Endothelial cell of umbilical vein (primary cell): Measurements from ENCODE around the gene UBTD2. TPM values are rescaled to one million over a fixed set of nuclear protein-coding genes. Genes with fewer than 3 reads are reported as not detected.

Experiments
- BruUV-seq: library from RNA; stranded (reverse); fragments of 400-500 nt; replicated peaks from 2 replicates; lab custom pipeline; 2021; lab: Mats Ljungman, UMichigan
- CTCF ChIA-PET: fragments of 300-600, 350-600 bp; sonication (Branson Sonifier 250); formaldehyde crosslinking; loops from one replicate; lab custom pipeline; 2021; ENCODE audit warnings: antibody characterized with exemption, inconsistent platforms; lab: Charles Lee
- POLR2A ChIA-PET: fragments of 300-600, 350-600 bp; sonication (Branson Sonifier 250); formaldehyde crosslinking; loops from one replicate; lab custom pipeline; 2021; ENCODE audit warnings: antibody characterized with exemption, inconsistent platforms; lab: Charles Lee
- DNase-seq: peaks from one replicate; pipeline ENCODE4 v3.0.0-alpha.2; 2011; ENCODE audit warnings: low read depth, low spot score
- FAIRE-seq: peaks from 2 replicates; lab custom pipeline; 2011; peaks lifted over from hg19 to GRCh38; lab: Jason Lieb, UNC
- H2AFZ ChIP-seq: 2 replicates; pipeline ENCODE4 v1.6.0; 2012; ENCODE audit warnings: low read depth, low read length, control low read depth, inconsistent platforms
- H3K27ac ChIP-seq: 2 replicates; pipeline ENCODE4 v1.5.1; 2011; ENCODE audit warnings: low read depth, mild to moderate bottlenecking, control low read depth, low read length, moderate library complexity; ENCODE audit not compliant: insufficient read depth
- H3K27me3 ChIP-seq, 2 experiments: 2 replicates each; pipeline versions ENCODE4 v1.6.0 to v1.6.1; 2011; ENCODE audit warnings: low read length in 2 of 2, mixed read lengths in 1 of 2; ENCODE audit not compliant: control insufficient read depth in 2 of 2, insufficient read depth in 2 of 2
- H3K36me3 ChIP-seq, 2 experiments: 2 replicates in 1 of 2; 3 replicates in 1 of 2; pipeline ENCODE4 v1.5.1; 2011; ENCODE audit warnings: low read length in 2 of 2, mild to moderate bottlenecking in 1 of 2, moderate library complexity in 1 of 2; ENCODE audit not compliant: control insufficient read depth in 2 of 2, insufficient read depth in 2 of 2; ENCODE audit errors: extremely low read depth in 1 of 2
- H3K4me1 ChIP-seq: 3 replicates; pipeline ENCODE4 v1.5.1; 2011; ENCODE audit warnings: mild to moderate bottlenecking, low read length; ENCODE audit not compliant: control insufficient read depth, insufficient read depth; ENCODE audit errors: extremely low read depth
- H3K4me2 ChIP-seq: 2 replicates; pipeline ENCODE4 v1.6.1; 2011; ENCODE audit warnings: low read length, control low read depth, mixed read lengths; ENCODE audit not compliant: insufficient read depth
- H3K4me3 ChIP-seq, 3 experiments: fragments of 200-600 bp in 1 of 3; sonication (generic), shearing (Covaris generic) in 1 of 3; replicated peaks in 1 of 3; 2 replicates each; pipeline ENCODE4 v1.5.1; 2011 to 2016; ENCODE audit warnings: control low read depth in 3 of 3, low read length in 3 of 3, mild to moderate bottlenecking in 2 of 3, inconsistent platforms in 1 of 3, low read depth in 1 of 3, moderate library complexity in 1 of 3; ENCODE audit not compliant: insufficient read depth in 1 of 3
- H3K79me2 ChIP-seq: 2 replicates; pipeline ENCODE4 v1.6.0; 2012; ENCODE audit warnings: low read length, inconsistent platforms; ENCODE audit not compliant: control insufficient read depth, insufficient read depth
- H3K9ac ChIP-seq: replicated peaks from 2 replicates; pipeline ENCODE3; 2011; ENCODE audit warnings: low read length, control low read depth; ENCODE audit not compliant: insufficient read depth; ENCODE audit errors: extremely low read depth
- H3K9me1 ChIP-seq: replicated peaks from 3 replicates; pipeline ENCODE4 v1.6.0; 2011; ENCODE audit warnings: mild to moderate bottlenecking, low read length; ENCODE audit not compliant: control insufficient read depth, insufficient read depth; ENCODE audit errors: extremely low read depth
- H3K9me3 ChIP-seq: replicated peaks from 2 replicates; pipeline ENCODE4 v1.5.1; 2012; ENCODE audit warnings: low read length, inconsistent platforms; ENCODE audit not compliant: control insufficient read depth, insufficient read depth
- H4K20me1 ChIP-seq: replicated peaks from 2 replicates; pipeline ENCODE3; 2011; ENCODE audit warnings: mild to moderate bottlenecking, low read length; ENCODE audit not compliant: control insufficient read depth, insufficient read depth; ENCODE audit errors: extremely low read depth
- CTCF ChIP-seq, 2 donors: IDR thresholded peaks; 1 replicate in 1 of 2; 2 replicates in 1 of 2; pipeline ENCODE4 v1.5.1; 2011; ENCODE audit warnings: low read length in 2 of 2, mild to moderate bottlenecking in 2 of 2, moderate library complexity in 2 of 2, control low read depth in 1 of 2, inconsistent platforms in 1 of 2, low read depth in 1 of 2; ENCODE audit not compliant: insufficient read depth in 1 of 2; ENCODE audit errors: extremely low read depth in 1 of 2
- EZH2 ChIP-seq: IDR thresholded peaks from 2 replicates; pipeline ENCODE4 v1.6.1; 2012; ENCODE audit warnings: borderline replicate concordance, low read depth, mild to moderate bottlenecking, moderate library complexity, low read length, inconsistent platforms; ENCODE audit not compliant: severe bottlenecking
- FOS ChIP-seq: IDR thresholded peaks from 2 replicates; pipeline ENCODE4 v1.6.1; 2011; ENCODE audit warnings: mild to moderate bottlenecking, low read length, moderate library complexity, borderline replicate concordance; ENCODE audit not compliant: insufficient read depth
- GATA2 ChIP-seq: IDR thresholded peaks from 2 replicates; pipeline ENCODE4 v1.7.0; 2011; ENCODE audit warnings: low read depth, mild to moderate bottlenecking, moderate library complexity, mixed read lengths, low read length; ENCODE audit not compliant: insufficient read length, insufficient read depth
- JUN ChIP-seq: IDR thresholded peaks from 2 replicates; pipeline ENCODE4 v1.6.1; 2011; ENCODE audit warnings: borderline replicate concordance, low read depth; ENCODE audit not compliant: insufficient read length, insufficient read depth
- MYC ChIP-seq: IDR thresholded peaks from one replicate; pipeline ENCODE4 v1.6.1; 2011; ENCODE audit warnings: mild to moderate bottlenecking, low read depth, low read length
- POLR2A ChIP-seq: IDR thresholded peaks from 2 replicates; pipeline ENCODE4 v1.6.1; 2012; ENCODE audit warnings: low read depth, mild to moderate bottlenecking, control low read depth, low read length
- POLR2AphosphoS5 ChIP-seq: IDR thresholded peaks from 2 replicates; pipeline ENCODE4 v1.6.1; 2012; ENCODE audit warnings: low read depth, mild to moderate bottlenecking, control low read depth, low read length, moderate library complexity; ENCODE audit not compliant: insufficient read depth
- dilution Hi-C: fragments of 300-500 bp; cut with MboI; formaldehyde crosslinking; loops from one replicate; pipeline ENCODE4 v1.15.0; 2019; ENCODE audit warnings: low sequenced_read_pairs; ENCODE audit not compliant: extremely low pct_ligation_motif_present
- intact Hi-C: fragments of 100-400 bp; cut with micrococcal nuclease; formaldehyde crosslinking; loops from one replicate; pipeline ENCODE4 v1.10.0; 2022
- polyA plus RNA-seq, 4 experiments: library from polyadenylated mRNA; depleted of rRNA in 3 of 4; stranded (reverse) in 3 of 4; unstranded in 1 of 4; fragments of >200 nt; gene quantifications; 2 replicates each; pipeline versions ENCODE4 v1.2.1 to v1.2.3, GENCODE V29; 2011 to 2012; ENCODE audit warnings: missing spikeins in 1 of 4
- total RNA-seq: library from RNA; stranded (reverse); gene quantifications from 2 replicates; pipeline ENCODE4 v1.2.3, GENCODE V29; 2021
- TF ChIP-seq, protein P1 (sequence below): IDR thresholded peaks from 2 replicates; pipeline ENCODE4 v1.6.1; 2011; ENCODE audit not compliant: insufficient read depth, insufficient read length

The UBTD2 gene
- total and polyA plus RNA-seq, 2 donors (not counting 3 experiments of a cell fraction or from before 2014, with no cell fraction given), result 10.1 to 22.6 TPM

- BruUV-seq, result no TSS peak
- no peaks in the 10 kb centered on the region for H3K9me3 ChIP-seq
- intact Hi-C loops (no loop called here), dilution Hi-C loops (no loop called here)
- H3K36me3 ChIP-seq, result no peaks in the 10 kb centered on the region
- H3K27me3 ChIP-seq, result no peaks in the 10 kb centered on the region
- peaks cover 29% of the 10 kb centered on the region for H3K4me1 ChIP-seq
- TF ChIP-seq EZH2, result no peak
- no peak for TF ChIP-seq POLR2AphosphoS5
- no peak for TF ChIP-seq FOS
- no peak for TF ChIP-seq JUN
- no peak for TF ChIP-seq CTCF (IDR thresholded peaks at IDR 0.05; ENCODE audit: extremely low read depth in 1 of 2, insufficient read depth in 1 of 2, low read depth in 1 of 2, low read length in 2 of 2)
- TF ChIP-seq MYC, result no peak
- no peak for TF ChIP-seq GATA2
- TF ChIP-seq, protein P1, sequence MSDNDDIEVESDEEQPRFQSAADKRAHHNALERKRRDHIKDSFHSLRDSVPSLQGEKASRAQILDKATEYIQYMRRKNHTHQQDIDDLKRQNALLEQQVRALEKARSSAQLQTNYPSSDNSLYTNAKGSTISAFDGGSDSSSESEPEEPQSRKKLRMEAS, result no peak
- no peak for TF ChIP-seq POLR2A
- CTCF ChIA-PET, result interaction anchor here (1.1 kb wide), 1 partner anchor 125 kb away, joined by 3 read pairs; no protein-coding TSS in a partner anchor
- H4K20me1 ChIP-seq, result no peaks in the 10 kb centered on the region
- DNase-seq (no peak), FAIRE-seq (no peak)
- H3K79me2 ChIP-seq, result peaks cover 19% of the 10 kb centered on the region
- no peak overlapping the region for H3K9ac ChIP-seq
- H2AFZ ChIP-seq, result no peak overlapping the region
- H3K9me1 ChIP-seq, result no peaks in the 10 kb centered on the region
- H3K27ac ChIP-seq, result no peak overlapping the region
- H3K4me2 ChIP-seq, result no peak overlapping the region
- no peak overlapping the region for H3K4me3 ChIP-seq
- POLR2A ChIA-PET, result no interaction called here
Measured at GRCh38 chr5:172183881-172184280, 99.7 kb downstream of the UBTD2 start.
